Measurements from ENCODE around the gene RNF223.

Gene RNF223

DNA sequence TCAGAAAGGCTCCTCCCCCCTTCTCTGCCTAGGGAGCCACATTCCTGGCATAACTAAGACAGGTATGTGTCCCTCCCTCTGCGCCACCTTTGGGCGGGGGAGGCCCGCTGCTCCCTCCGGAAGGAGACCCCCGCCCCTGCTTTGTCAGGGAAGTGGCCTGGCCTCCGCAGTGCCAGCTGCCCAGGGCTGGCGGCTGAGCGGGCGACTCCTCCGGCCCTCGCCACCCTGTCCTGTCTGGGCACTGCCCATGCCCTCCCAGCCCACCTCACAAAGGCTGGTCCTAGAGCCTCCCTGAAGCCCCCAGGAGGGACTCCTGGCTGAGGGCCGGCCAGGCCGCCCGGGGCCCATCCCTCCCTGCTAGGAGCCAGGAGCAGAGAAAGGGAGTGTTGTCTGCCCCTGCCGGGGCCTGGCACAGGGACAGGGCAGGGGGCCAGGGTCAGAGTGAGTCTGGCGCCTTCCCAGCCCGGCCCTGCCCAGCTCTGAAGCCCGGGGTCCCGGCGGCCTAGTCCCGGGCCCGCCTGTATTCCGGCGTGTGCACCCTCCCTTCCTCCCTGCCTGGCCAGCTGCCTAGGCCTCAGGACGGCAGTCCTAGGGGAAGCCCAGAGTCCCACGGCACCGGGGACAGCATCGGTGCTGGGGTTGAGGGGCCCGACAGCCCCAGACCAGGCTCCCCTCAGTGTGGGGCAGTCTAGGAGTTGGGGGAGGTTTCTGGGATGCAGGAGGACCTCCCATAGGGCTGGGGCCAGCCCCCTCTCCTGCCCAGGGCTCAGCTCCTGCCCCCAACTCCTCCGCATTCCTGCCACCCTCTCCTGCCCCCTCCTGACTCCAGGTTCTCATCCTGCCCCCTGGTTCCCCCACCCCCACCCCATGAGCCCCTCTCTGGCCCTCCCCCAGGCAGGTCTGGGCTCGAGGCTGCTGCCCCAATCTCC is 49.1 kb downstream of the RNF223 start:
- Histone ChIP-seq H3K4me3 (ENCODE audit: insufficient read depth, low read depth, low read length, poor library complexity, severe bottlenecking) (no peak overlapping the region), H3K27ac (ENCODE audit: insufficient read depth, low read length, poor library complexity, severe bottlenecking) (no peak overlapping the region), H3K4me1 (ENCODE audit: control insufficient read depth, insufficient read depth, low read length, poor library complexity, severe bottlenecking) (peaks cover 15% of the 10 kb centered on the region), H3K36me3 (ENCODE audit: control insufficient read depth, insufficient read depth, low read length) (no peaks in the 10 kb centered on the region), H3K27me3 (replicated peaks; ENCODE audit: control insufficient read depth, insufficient read depth, low read length, poor library complexity, severe bottlenecking) (no peaks in the 10 kb centered on the region), H3K9me3 (ENCODE audit: control insufficient read depth, low read length) (no peaks in the 10 kb centered on the region)
- DNase-seq = no peak

DNA sequence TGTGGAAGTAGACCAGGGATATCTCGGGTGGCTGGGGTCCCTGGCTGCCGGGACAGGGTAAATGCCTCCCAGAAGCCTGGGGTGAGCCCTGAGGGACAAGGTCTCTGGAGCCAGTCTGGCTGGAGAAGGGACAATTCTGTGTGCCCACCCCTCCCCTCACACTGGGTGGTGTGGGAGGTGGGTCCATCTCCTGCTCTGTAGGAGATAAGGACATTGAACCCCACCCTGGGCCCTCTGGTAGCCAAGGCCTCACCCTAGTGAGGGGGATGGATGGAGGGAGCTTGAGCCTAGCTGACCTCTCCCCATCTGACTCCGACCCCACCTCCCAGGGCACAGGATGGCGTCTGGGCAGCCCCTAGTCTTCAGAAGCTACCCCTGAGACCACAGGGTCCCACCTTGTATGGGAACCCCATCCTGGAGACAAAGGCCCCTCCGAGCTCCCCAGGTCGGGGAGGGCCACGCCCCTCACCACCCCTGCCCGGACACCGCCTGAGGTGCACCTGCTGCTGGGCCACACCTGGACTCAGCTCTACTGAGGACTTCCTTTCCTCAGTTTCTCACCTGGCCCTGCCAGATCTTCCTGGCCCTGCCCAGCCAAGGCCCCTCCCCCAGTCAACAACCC is 49.8 kb downstream of the RNF223 start:
- peaks cover 15% of the 10 kb centered on the region for H3K4me1 ChIP-seq (ENCODE audit: control insufficient read depth, insufficient read depth, low read length, poor library complexity, severe bottlenecking)
- no peaks in the 10 kb centered on the region for H3K9me3 ChIP-seq (ENCODE audit: control insufficient read depth, low read length)
- no peak overlapping the region for H3K4me3 ChIP-seq (ENCODE audit: insufficient read depth, low read depth, low read length, poor library complexity, severe bottlenecking)
- H3K36me3 ChIP-seq (ENCODE audit: control insufficient read depth, insufficient read depth, low read length) = no peaks in the 10 kb centered on the region
- no peak overlapping the region for H3K27ac ChIP-seq (ENCODE audit: insufficient read depth, low read length, poor library complexity, severe bottlenecking)
- no peak for DNase-seq
- no peaks in the 10 kb centered on the region for H3K27me3 ChIP-seq (replicated peaks; ENCODE audit: control insufficient read depth, insufficient read depth, low read length, poor library complexity, severe bottlenecking)

DNA sequence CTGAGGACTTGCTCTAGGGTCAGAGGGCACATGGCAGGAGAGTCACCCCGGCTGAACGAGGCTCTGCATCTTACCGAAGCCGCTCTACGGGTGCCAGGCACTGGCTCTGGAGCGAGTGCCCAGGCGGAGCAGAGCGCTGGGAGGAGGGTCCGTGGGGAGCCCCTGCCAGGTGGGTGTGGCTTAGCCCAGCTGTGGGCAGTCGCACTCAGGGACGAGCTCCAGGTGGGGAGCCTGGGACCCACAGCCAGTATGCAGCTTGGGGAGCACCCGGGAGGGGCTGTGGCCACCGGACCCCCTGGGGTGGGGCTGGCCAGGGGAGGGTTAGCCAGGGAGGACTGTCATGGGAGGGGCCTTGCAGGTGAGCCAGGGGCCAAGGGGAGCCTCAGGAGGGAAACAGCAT is 50.4 kb downstream of the RNF223 start:
- Histone ChIP-seq H3K4me3 (ENCODE audit: insufficient read depth, low read depth, low read length, poor library complexity, severe bottlenecking) (no peak overlapping the region), H3K27me3 (replicated peaks; ENCODE audit: control insufficient read depth, insufficient read depth, low read length, poor library complexity, severe bottlenecking) (no peaks in the 10 kb centered on the region), H3K9me3 (ENCODE audit: control insufficient read depth, low read length) (no peaks in the 10 kb centered on the region), H3K4me1 (ENCODE audit: control insufficient read depth, insufficient read depth, low read length, poor library complexity, severe bottlenecking) (peaks cover 19% of the 10 kb centered on the region), H3K27ac (ENCODE audit: insufficient read depth, low read length, poor library complexity, severe bottlenecking) (no peak overlapping the region), H3K36me3 (ENCODE audit: control insufficient read depth, insufficient read depth, low read length) (no peaks in the 10 kb centered on the region)
- no peak for DNase-seq

DNA sequence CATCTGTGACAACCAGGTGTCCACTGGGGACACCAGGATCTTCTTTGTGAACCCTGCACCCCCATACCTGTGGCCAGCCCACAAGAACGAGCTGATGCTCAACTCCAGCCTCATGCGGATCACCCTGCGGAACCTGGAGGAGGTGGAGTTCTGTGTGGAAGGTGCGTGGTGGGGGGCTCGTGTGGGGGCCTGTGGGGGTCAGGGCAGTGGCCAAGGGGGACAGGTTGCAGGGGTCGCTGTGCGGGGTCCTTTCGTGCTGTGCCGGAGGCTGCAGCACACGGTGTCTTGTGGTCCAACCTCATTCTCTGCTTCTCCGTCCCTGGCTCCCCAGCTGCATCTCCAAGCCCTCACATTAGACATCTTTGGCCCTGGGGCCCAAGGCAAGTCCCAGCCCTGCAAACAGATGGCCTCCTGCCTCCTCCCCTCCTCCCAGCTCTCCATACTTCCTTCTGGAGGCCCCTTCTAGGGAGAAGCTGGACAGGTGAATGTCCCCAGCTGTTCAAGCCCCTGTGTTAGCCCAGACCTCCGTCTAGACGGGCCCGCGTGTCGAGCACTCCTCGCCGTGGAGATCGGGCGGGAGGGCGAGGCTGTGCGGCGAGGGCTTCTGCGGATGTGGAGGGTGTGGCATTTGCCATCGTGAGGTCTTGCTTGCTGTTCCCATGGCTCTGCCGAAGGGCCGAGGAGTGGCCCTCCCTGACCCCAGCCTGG is 51.6 kb downstream of the RNF223 start:
- H3K36me3 ChIP-seq (ENCODE audit: control insufficient read depth, insufficient read depth, low read length) = no peaks in the 10 kb centered on the region
- H3K4me1 ChIP-seq (ENCODE audit: control insufficient read depth, insufficient read depth, low read length, poor library complexity, severe bottlenecking) = peaks cover 19% of the 10 kb centered on the region
- no peak overlapping the region for H3K4me3 ChIP-seq (ENCODE audit: insufficient read depth, low read depth, low read length, poor library complexity, severe bottlenecking)
- DNase-seq = no peak
- no peaks in the 10 kb centered on the region for H3K27me3 ChIP-seq (replicated peaks; ENCODE audit: control insufficient read depth, insufficient read depth, low read length, poor library complexity, severe bottlenecking)
- no peak overlapping the region for H3K27ac ChIP-seq (ENCODE audit: insufficient read depth, low read length, poor library complexity, severe bottlenecking)
- no peaks in the 10 kb centered on the region for H3K9me3 ChIP-seq (ENCODE audit: control insufficient read depth, low read length)

DNA sequence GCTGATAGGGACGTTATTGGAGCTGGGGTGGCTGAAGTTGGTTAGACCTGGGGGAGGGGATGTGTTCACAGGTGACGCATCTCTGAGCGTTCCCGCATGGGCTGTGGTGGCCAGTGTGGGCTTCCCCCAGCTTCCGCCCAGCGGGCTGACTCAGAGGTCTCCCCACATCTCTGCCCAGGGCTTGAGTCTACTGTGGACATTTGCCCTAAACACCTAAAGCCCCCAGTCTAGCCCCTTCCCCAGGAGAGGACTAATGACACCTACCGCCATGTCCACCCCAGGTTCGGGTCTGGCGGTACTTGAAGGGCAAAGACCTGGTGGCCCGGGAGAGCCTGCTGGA is 52.2 kb downstream of the RNF223 start:
- Histone ChIP-seq H3K4me3 (ENCODE audit: insufficient read depth, low read depth, low read length, poor library complexity, severe bottlenecking) (no peak overlapping the region), H3K4me1 (ENCODE audit: control insufficient read depth, insufficient read depth, low read length, poor library complexity, severe bottlenecking) (peaks cover 19% of the 10 kb centered on the region), H3K27me3 (replicated peaks; ENCODE audit: control insufficient read depth, insufficient read depth, low read length, poor library complexity, severe bottlenecking) (no peaks in the 10 kb centered on the region), H3K9me3 (ENCODE audit: control insufficient read depth, low read length) (no peaks in the 10 kb centered on the region), H3K36me3 (ENCODE audit: control insufficient read depth, insufficient read depth, low read length) (no peaks in the 10 kb centered on the region), H3K27ac (ENCODE audit: insufficient read depth, low read length, poor library complexity, severe bottlenecking) (no peak overlapping the region)
- no peak for DNase-seq

DNA sequence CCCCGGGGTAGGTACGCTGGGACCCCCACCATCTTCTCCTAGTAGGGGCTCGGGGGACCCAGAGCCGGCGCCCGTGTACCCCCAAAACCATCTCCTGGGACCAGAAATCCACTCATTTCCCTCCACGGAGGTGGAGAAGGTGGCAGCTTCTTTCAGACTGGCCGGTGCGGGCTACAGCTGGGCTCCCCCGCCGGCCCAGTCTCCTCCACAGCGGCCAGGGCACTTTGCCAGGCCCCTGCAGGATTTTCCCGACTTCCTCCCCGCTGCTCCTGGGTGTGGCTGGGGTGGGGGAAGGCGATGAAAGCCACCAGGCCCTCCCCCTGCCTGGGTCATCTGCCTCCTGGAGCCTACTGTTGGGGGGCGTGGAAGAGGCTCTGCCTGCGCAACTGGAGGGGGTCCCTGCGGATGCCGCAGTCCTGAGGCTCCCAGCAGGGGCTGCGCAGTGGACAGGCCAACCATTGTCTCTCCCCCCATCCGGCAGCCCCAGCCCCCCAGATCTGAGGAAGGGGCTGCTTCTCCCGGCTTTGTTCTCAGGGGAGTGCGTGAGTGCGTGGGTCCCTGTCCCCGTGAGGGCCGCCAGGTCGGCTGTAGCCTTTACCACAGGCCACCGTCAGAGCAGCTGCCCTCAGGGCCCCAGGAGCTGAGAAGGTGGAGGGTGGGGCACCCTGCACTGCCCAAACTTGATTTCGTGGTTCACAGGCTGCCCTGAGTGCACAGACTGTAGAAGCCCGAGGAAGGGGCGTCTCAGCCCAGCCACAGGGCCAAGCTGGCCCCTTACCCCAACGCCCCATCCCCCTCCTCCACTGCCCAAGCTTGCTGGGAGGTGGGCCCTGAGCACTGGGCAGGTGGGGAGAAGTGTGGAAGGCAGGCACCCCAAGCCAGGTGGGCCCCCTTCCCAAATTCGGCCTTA is 52.8 kb downstream of the RNF223 start:
- no peak for DNase-seq
- H3K27me3 ChIP-seq (replicated peaks; ENCODE audit: control insufficient read depth, insufficient read depth, low read length, poor library complexity, severe bottlenecking) = no peaks in the 10 kb centered on the region
- no peaks in the 10 kb centered on the region for H3K36me3 ChIP-seq (ENCODE audit: control insufficient read depth, insufficient read depth, low read length)
- no peak overlapping the region for H3K4me3 ChIP-seq (ENCODE audit: insufficient read depth, low read depth, low read length, poor library complexity, severe bottlenecking)
- H3K9me3 ChIP-seq (ENCODE audit: control insufficient read depth, low read length) = no peaks in the 10 kb centered on the region
- peaks cover 19% of the 10 kb centered on the region for H3K4me1 ChIP-seq (ENCODE audit: control insufficient read depth, insufficient read depth, low read length, poor library complexity, severe bottlenecking)
- no peak overlapping the region for H3K27ac ChIP-seq (ENCODE audit: insufficient read depth, low read length, poor library complexity, severe bottlenecking)

Data from effector memory CD4-positive, alpha-beta T cell (primary cell).